Testis (tissue), 3 donors: Measurements from ENCODE around the gene ECEL1. TPM values are rescaled to one million over a fixed set of nuclear protein-coding genes. Genes with fewer than 3 reads are reported as not detected.

ENCODE experiments used
- DNase-seq: peaks from one replicate; pipeline ENCODE4 v3.0.0-alpha.2; 2019
- H3K27ac ChIP-seq, 2 donors: fragments of 200-600 bp; sonication (generic); one replicate each; pipeline ENCODE4 v1.5.1; 2019
- H3K27me3 ChIP-seq: fragments of 200-600 bp; sonication (generic); one replicate; pipeline ENCODE4 v1.5.1; 2019
- H3K36me3 ChIP-seq: fragments of 200-600 bp; sonication (generic); one replicate; pipeline ENCODE4 v1.5.1; 2017; ENCODE audit warnings: low read depth; ENCODE audit errors: missing control alignments
- H3K4me1 ChIP-seq: fragments of 200-600 bp; sonication (generic); one replicate; pipeline ENCODE4 v1.5.1; 2019
- H3K4me3 ChIP-seq, 2 donors: fragments of 200-600 bp; sonication (generic); one replicate each; pipeline ENCODE4 v1.5.1; 2017 to 2019
- H3K9me3 ChIP-seq: fragments of 200-600 bp; sonication (generic); one replicate; pipeline ENCODE4 v1.5.1; 2017
- CTCF ChIP-seq, 3 experiments: fragments of 450-650 bp in 2 of 3; fragments of 200-600 bp in 1 of 3; sonication (generic) in 1 of 3; IDR thresholded peaks; one replicate each; pipeline ENCODE4 v1.5.1; 2016 to 2019; ENCODE audit warnings: antibody characterized with exemption in 3 of 3, mild to moderate bottlenecking in 2 of 3, moderate library complexity in 1 of 3
- POLR2A ChIP-seq: fragments of 450-650 bp; IDR thresholded peaks from one replicate; pipeline ENCODE4 v1.6.1; 2017; ENCODE audit warnings: antibody characterized with exemption, mild to moderate bottlenecking, moderate library complexity
- WGBS, 2 donors: methylation state at CpG; one replicate each; pipeline ENCODE4 v1.1.5; 2018; 5-methylcytosine and 5-hydroxymethylcytosine counted together
- intact Hi-C: fragments of 100-400 bp; cut with DNase I; formaldehyde crosslinking; loops from one replicate; pipeline ENCODE4 v1.15.1; 2023; ENCODE audit warnings: low total_unique reads
- polyA plus RNA-seq: library from polyadenylated mRNA; stranded (reverse); fragments of 350-450 nt; fragmentation: Illumina TruSeq; extraction: RNeasy Lipid Tissue Mini Kit (QIAGEN cat#74804); gene quantifications from one replicate; pipeline ENCODE4 v1.2.3, GENCODE V29; 2014; ENCODE audit warnings: low read depth, low replicate concordance; ENCODE audit not compliant: insufficient read depth
- total RNA-seq, 2 donors: library from RNA; depleted of rRNA; stranded (reverse); fragments of >200 nt; gene quantifications; one replicate each; pipeline ENCODE4 v1.2.3, GENCODE V29; 2016

The ECEL1 gene
- total and polyA plus RNA-seq, 3 donors from 2014 or later, result 2.7 to 8.7 (median 4.3) TPM

GRCh38 chr2:232513353-232513752 lies 25.7 kb upstream of the ECEL1 start:
- DNase-seq, result no peak
- TF ChIP-seq POLR2A, result no peak
- no peak for TF ChIP-seq CTCF (IDR thresholded peaks at IDR 0.05)
- Histone ChIP-seq H3K9me3 (no peaks in the 10 kb centered on the region), H3K27ac (no peak overlapping the region), H3K4me1 (no peaks in the 10 kb centered on the region), H3K4me3 (no peak overlapping the region), H3K27me3 (no peaks in the 10 kb centered on the region), H3K36me3 (no peaks in the 10 kb centered on the region)
- intact Hi-C loops, result loop anchor here (10.0 kb wide), 1 partner anchor 609 kb away; no protein-coding TSS in a partner anchor
- 87 to 89% methylated on average over 3 to 5 of the region's 5 CpGs for WGBS, 2 donors

GRCh38 chr2:232512602-232513001 lies 25.0 kb upstream of the ECEL1 start:
- DNase-seq, result no peak
- no peaks in the 10 kb centered on the region for H3K36me3 ChIP-seq
- TF ChIP-seq CTCF (IDR thresholded peaks at IDR 0.05), result no peak
- no peak for TF ChIP-seq POLR2A
- no peaks in the 10 kb centered on the region for H3K4me1 ChIP-seq
- 88 to 90% methylated on average over 7 to 10 of the region's 10 CpGs for WGBS, 2 donors
- no peak overlapping the region for H3K4me3 ChIP-seq
- no peaks in the 10 kb centered on the region for H3K27me3 ChIP-seq
- no peaks in the 10 kb centered on the region for H3K9me3 ChIP-seq
- intact Hi-C loops, result loop anchor here (10.0 kb wide), 1 partner anchor 608 kb away; no protein-coding TSS in a partner anchor
- H3K27ac ChIP-seq, result no peak overlapping the region

GRCh38 chr2:232511336-232511890 lies 23.8 kb upstream of the ECEL1 start:
- intact Hi-C loops, result loop anchor here (10.0 kb wide), 1 partner anchor 607 kb away; no protein-coding TSS in a partner anchor

GRCh38 chr2:232508251-232508650 lies 20.6 kb upstream of the ECEL1 start:
- Histone ChIP-seq H3K27me3 (no peaks in the 10 kb centered on the region), H3K9me3 (no peaks in the 10 kb centered on the region), H3K4me1 (peaks cover 4% of the 10 kb centered on the region), H3K36me3 (no peaks in the 10 kb centered on the region), H3K27ac (no peak overlapping the region), H3K4me3 (no peak overlapping the region)
- 91 to 95% methylated on average over 6 to 7 of the region's 7 CpGs for WGBS, 2 donors
- intact Hi-C loops, result no loop called here
- DNase-seq, result no peak
- TF ChIP-seq CTCF (IDR thresholded peaks at IDR 0.05), result no peak

More at GRCh38 chr2:232511336-232511890, 23.8 kb upstream of the ECEL1 start:
- Histone ChIP-seq H3K36me3 (no peaks in the 10 kb centered on the region), H3K4me1 (no peaks in the 10 kb centered on the region), H3K4me3 (no peak overlapping the region), H3K9me3 (no peaks in the 10 kb centered on the region), H3K27ac (no peak overlapping the region), H3K27me3 (no peaks in the 10 kb centered on the region)
- TF ChIP-seq POLR2A (no peak), CTCF (IDR thresholded peaks at IDR 0.05) (no peak)
- 63 to 82% methylated on average over 5 to 11 of the region's 11 CpGs for WGBS, 2 donors
- peak; percentile 47 for DNase-seq

- Histone ChIP-seq H3K9me3 (no peaks in the 10 kb centered on the region), H3K4me3 (no peak overlapping the region), H3K36me3 (no peaks in the 10 kb centered on the region), H3K27ac (no peak overlapping the region), H3K4me1 (peaks cover 16% of the 10 kb centered on the region), H3K27me3 (no peaks in the 10 kb centered on the region)
- no peak for TF ChIP-seq POLR2A
- no peak for TF ChIP-seq CTCF (IDR thresholded peaks at IDR 0.05)
- WGBS, 2 donors, result 67 to 83% methylated on average over 3 to 4 of the region's 4 CpGs
- intact Hi-C loops, result no loop called here
- no peak for DNase-seq
Measured at GRCh38 chr2:232506709-232507108, 19.1 kb upstream of the ECEL1 start.
